GM21786 (cell line): ENCODE data around the gene TRIM4.
"Not testable (repeated sequence)": the region's sequence is repeated elsewhere in the genome, so short reads cannot be mapped to it uniquely, and the experiment has no call there.

ENCODE experiments used
- ATAC-seq: cut with Tn5 transposase; IDR thresholded peaks from one replicate; pipeline ENCODE4 v1.9.1; 2021; ENCODE audit not compliant: unreplicated experiment

The TRIM4 gene

GRCh38 chr7:99918959-99919813 is at the start of gene TRIM4:
TSS of gene TRIM4 (minus strand) at chr7:99919530. CDS start at chr7:99919401, 129 bp downstream.
- peak; percentile 98 for ATAC-seq

- no peak for ATAC-seq
These were observed 39.4 kb upstream of the TRIM4 start for GRCh38 chr7:99958564-99959227.

- no peak for ATAC-seq
These were observed 35.9 kb upstream of the TRIM4 start for GRCh38 chr7:99955247-99955646.

GRCh38 chr7:99954643-99955042 is 35.3 kb upstream of the TRIM4 start:
- not testable (repeated sequence) for ATAC-seq

GRCh38 chr7:99953649-99954048 is 34.3 kb upstream of the TRIM4 start:
- no peak for ATAC-seq

GRCh38 chr7:99952649-99953048 is 33.3 kb upstream of the TRIM4 start:
- ATAC-seq = not testable (repeated sequence)

- ATAC-seq = not testable (repeated sequence)
These were observed 31.5 kb upstream of the TRIM4 start for GRCh38 chr7:99950819-99951218.

GRCh38 chr7:99949645-99950228 is 30.4 kb upstream of the TRIM4 start:
- no peak for ATAC-seq

GRCh38 chr7:99947608-99948007 is 28.3 kb upstream of the TRIM4 start:
- ATAC-seq = no peak

GRCh38 chr7:99944497-99945070 is 25.3 kb upstream of the TRIM4 start:
- ATAC-seq = no peak

- no peak for ATAC-seq
These were observed 24.5 kb upstream of the TRIM4 start for GRCh38 chr7:99943641-99944496.

GRCh38 chr7:99938296-99938695 is 19.0 kb upstream of the TRIM4 start:
- ATAC-seq = no peak

- ATAC-seq = not testable (repeated sequence)
These were observed 15.7 kb upstream of the TRIM4 start for GRCh38 chr7:99935009-99935408.

- ATAC-seq = no peak
These were observed 11.0 kb upstream of the TRIM4 start for GRCh38 chr7:99930376-99930775.

GRCh38 chr7:99929730-99930053 is 10.4 kb upstream of the TRIM4 start:
- ATAC-seq = no peak

- ATAC-seq = no peak
These were observed 9.8 kb upstream of the TRIM4 start, which contains the start of gene GJC3 for GRCh38 chr7:99928994-99929729. TSS of gene GJC3 (minus strand) at chr7:99929620. CDS start at chr7:99929620, 0 bp downstream.

- no peak for ATAC-seq
These were observed 8.9 kb upstream of the TRIM4 start for GRCh38 chr7:99928188-99928587.

- no peak for ATAC-seq
These were observed 8.2 kb upstream of the TRIM4 start for GRCh38 chr7:99927536-99927935.

- ATAC-seq = no peak
These were observed 7.0 kb upstream of the TRIM4 start for GRCh38 chr7:99926321-99926720.

GRCh38 chr7:99923200-99923599 is 3.9 kb upstream of the TRIM4 start:
- ATAC-seq = no peak
